HEK293 (cell line): ENCODE measurements around the gene CEMIP2.

ENCODE experiments used
- CTCF ChIA-PET: fragments of 350-600 bp; formaldehyde crosslinking; extraction: SDS; loops from one replicate; lab custom pipeline; 2021; ENCODE audit warnings: antibody characterized with exemption; lab: Yijun Ruan, JAX
- POLR2A ChIA-PET: fragments of 300-600 bp; formaldehyde crosslinking; extraction: SDS; loops from one replicate; lab custom pipeline; 2020; ENCODE audit warnings: antibody characterized with exemption, inconsistent platforms; lab: Yijun Ruan, JAX
- H3K27ac ChIP-seq: fragments of 200-500 bp; sonication (Bioruptor generic); 2 replicates; pipeline ENCODE4 v1.5.1; 2014; ENCODE audit warnings: low read depth, low read length, control low read depth, inconsistent platforms; ENCODE audit errors: extremely low read depth
- H3K36me3 ChIP-seq, 2 experiments: fragments of 200-500 bp in 1 of 2; sonication (Bioruptor generic) in 1 of 2; 1 replicate in 1 of 2; 2 replicates in 1 of 2; pipeline ENCODE4 v1.5.1; 2014 to 2017; ENCODE audit warnings: inconsistent platforms in 2 of 2, low read length in 2 of 2; ENCODE audit not compliant: control insufficient read depth in 2 of 2, insufficient read depth in 1 of 2
- H3K4me1 ChIP-seq: fragments of 200-500 bp; sonication (Bioruptor generic); 2 replicates; pipeline ENCODE4 v1.5.1; 2014; ENCODE audit warnings: mild to moderate bottlenecking, low read length, inconsistent platforms; ENCODE audit not compliant: control insufficient read depth, insufficient read depth
- H3K4me3 ChIP-seq: 2 replicates; pipeline ENCODE4 v1.5.1; 2011; ENCODE audit warnings: low read depth, mild to moderate bottlenecking, control low read depth, low read length, moderate library complexity
- H3K9me3 ChIP-seq: fragments of 200-500 bp; sonication (Bioruptor generic); 2 replicates; pipeline ENCODE4 v1.5.1; 2014; ENCODE audit warnings: low read depth, low read length, inconsistent platforms; ENCODE audit not compliant: control insufficient read depth, insufficient read depth
- BCL6B ChIP-seq: fragments of 450-650 bp; formaldehyde crosslinking; IDR thresholded peaks from 2 replicates; pipeline ENCODE4 v1.5.1; 2017; ENCODE audit warnings: missing biosample characterization, missing genetic modification characterization
- INSM2 ChIP-seq: fragments of 450-650 bp; formaldehyde crosslinking; IDR thresholded peaks from 2 replicates; pipeline ENCODE4 v1.5.1; 2016; ENCODE audit warnings: missing biosample characterization, missing genetic modification characterization
- PRDM6 ChIP-seq: fragments of 450-650 bp; formaldehyde crosslinking; IDR thresholded peaks from 2 replicates; pipeline ENCODE4 v1.5.1; 2017; ENCODE audit warnings: missing biosample characterization, missing genetic modification characterization
- SP3 ChIP-seq: fragments of 450-650 bp; formaldehyde crosslinking; IDR thresholded peaks from 2 replicates; pipeline ENCODE4 v1.5.1; 2016; ENCODE audit warnings: missing biosample characterization, missing genetic modification characterization
- TCF7L2 ChIP-seq: IDR thresholded peaks from 2 replicates; pipeline ENCODE4 v1.6.1; 2011; ENCODE audit warnings: low read depth, mild to moderate bottlenecking, inconsistent platforms, low read length, moderate library complexity, borderline replicate concordance
- ZNF10 ChIP-seq: fragments of 450-650 bp; formaldehyde crosslinking; IDR thresholded peaks from 2 replicates; pipeline ENCODE4 v1.5.1; 2017; ENCODE audit warnings: missing biosample characterization, missing genetic modification characterization
- ZNF148 ChIP-seq: fragments of 450-650 bp; formaldehyde crosslinking; IDR thresholded peaks from 2 replicates; pipeline ENCODE4 v1.5.0; 2017; ENCODE audit warnings: missing biosample characterization, missing genetic modification characterization, borderline replicate concordance
- ZNF211 ChIP-seq: fragments of 450-650 bp; formaldehyde crosslinking; IDR thresholded peaks from 2 replicates; pipeline ENCODE4 v1.5.1; 2016; ENCODE audit warnings: low read depth, missing biosample characterization, missing genetic modification characterization
- ZNF266 ChIP-seq: fragments of 450-650 bp; formaldehyde crosslinking; IDR thresholded peaks from 2 replicates; pipeline ENCODE4 v1.5.1; 2016; ENCODE audit warnings: missing biosample characterization, missing genetic modification characterization, low read depth
- ZNF274 ChIP-seq, 2 experiments: fragments of 200-500 bp in 1 of 2; fragments of 450-650 bp in 1 of 2; sonication (Bioruptor generic) in 1 of 2; formaldehyde crosslinking in 1 of 2; IDR thresholded peaks; 2 replicates each; pipeline versions ENCODE4 v1.5.1 to v1.6.1; 2014 to 2016; ENCODE audit warnings: borderline replicate concordance in 1 of 2, inconsistent platforms in 1 of 2, low read length in 1 of 2, missing biosample characterization in 1 of 2, missing genetic modification characterization in 1 of 2
- ZNF362 ChIP-seq: fragments of 450-650 bp; formaldehyde crosslinking; IDR thresholded peaks from 2 replicates; pipeline ENCODE4 v1.5.1; 2016; ENCODE audit warnings: missing biosample characterization, missing genetic modification characterization
- ZNF426 ChIP-seq: fragments of 450-650 bp; formaldehyde crosslinking; IDR thresholded peaks from 2 replicates; pipeline ENCODE4 v1.5.1; 2017; ENCODE audit warnings: missing biosample characterization, missing genetic modification characterization, mild to moderate bottlenecking, inconsistent platforms, moderate library complexity
- ZNF558 ChIP-seq: fragments of 450-650 bp; formaldehyde crosslinking; IDR thresholded peaks from 2 replicates; pipeline ENCODE4 v1.5.1; 2016; ENCODE audit warnings: missing biosample characterization, missing genetic modification characterization
- ZNF830 ChIP-seq: fragments of 450-650 bp; IDR thresholded peaks from 2 replicates; pipeline ENCODE4 v1.5.0; 2018; ENCODE audit warnings: missing biosample characterization, missing genetic modification characterization, low read depth, mild to moderate bottlenecking, moderate library complexity

Gene CEMIP2

GRCh38 chr9:71655141-71655540 is 113.2 kb downstream of the CEMIP2 start:
- H3K36me3 ChIP-seq = no peaks in the 10 kb centered on the region
- no peak for TF ChIP-seq SP3 (tag by site-specific recombination)
- no peak for TF ChIP-seq ZNF274 (IDR thresholded peaks at IDR 0.05; ENCODE audit: low read length)
- no peak for TF ChIP-seq ZNF274 (tag by site-specific recombination; IDR thresholded peaks at IDR 0.05; ENCODE audit: borderline replicate concordance)
- no peak for TF ChIP-seq ZNF558
- no peak for TF ChIP-seq ZNF148 (tag by site-specific recombination)
- no peak for TF ChIP-seq ZNF211 (tag by site-specific recombination)
- no peak for TF ChIP-seq ZNF426 (tag by site-specific recombination)
- TF ChIP-seq, all 188 proteins: peak for 0
- ChIA-PET POLR2A (no interaction called here), CTCF (no interaction called here)
- H3K9me3 ChIP-seq = no peaks in the 10 kb centered on the region
- H3K4me3 ChIP-seq = no peak overlapping the region
- H3K4me1 ChIP-seq = no peaks in the 10 kb centered on the region
- no peak overlapping the region for H3K27ac ChIP-seq

GRCh38 chr9:71652480-71652879 is 115.8 kb downstream of the CEMIP2 start:
- CTCF ChIA-PET = no interaction called here
- H3K4me1 ChIP-seq = no peaks in the 10 kb centered on the region

More at GRCh38 chr9:71652480-71652879, 115.8 kb downstream of the CEMIP2 start:
- Histone ChIP-seq H3K36me3 (no peaks in the 10 kb centered on the region), H3K9me3 (no peaks in the 10 kb centered on the region), H3K4me3 (no peak overlapping the region), H3K27ac (no peak overlapping the region)
- POLR2A ChIA-PET = no interaction called here
- no peak for TF ChIP-seq PRDM6 (tag by site-specific recombination)
- no peak for TF ChIP-seq TCF7L2
- no peak for TF ChIP-seq ZNF362 (tag by site-specific recombination)
- TF ChIP-seq ZNF10 (tag by site-specific recombination) = peak; percentile 87
- TF ChIP-seq INSM2 (tag by site-specific recombination) = no peak
- no peak for TF ChIP-seq ZNF830 (tag by site-specific recombination)
- no peak for TF ChIP-seq ZNF266 (tag by site-specific recombination)
- TF ChIP-seq BCL6B (tag by site-specific recombination) = no peak
- TF ChIP-seq, all 188 proteins: peak for 1
